ENCODE measurements around the gene LINGO4.
"Not testable (repeated sequence)": the region's sequence is repeated elsewhere in the genome, so short reads cannot be mapped to it uniquely, and the experiment has no call there.

The LINGO4 gene

GRCh38 chr1:151809985-151810556 is 4.9 kb upstream of the LINGO4 start:
- no peak for DNase-seq

GRCh38 chr1:151809290-151809984 is 4.2 kb upstream of the LINGO4 start:
- DNase-seq, result no peak

- DNase-seq, result no peak
These were observed 2.5 kb upstream of the LINGO4 start for GRCh38 chr1:151807766-151808165.

GRCh38 chr1:151807131-151807530 is 1.9 kb upstream of the LINGO4 start:
- no peak for DNase-seq

DNA sequence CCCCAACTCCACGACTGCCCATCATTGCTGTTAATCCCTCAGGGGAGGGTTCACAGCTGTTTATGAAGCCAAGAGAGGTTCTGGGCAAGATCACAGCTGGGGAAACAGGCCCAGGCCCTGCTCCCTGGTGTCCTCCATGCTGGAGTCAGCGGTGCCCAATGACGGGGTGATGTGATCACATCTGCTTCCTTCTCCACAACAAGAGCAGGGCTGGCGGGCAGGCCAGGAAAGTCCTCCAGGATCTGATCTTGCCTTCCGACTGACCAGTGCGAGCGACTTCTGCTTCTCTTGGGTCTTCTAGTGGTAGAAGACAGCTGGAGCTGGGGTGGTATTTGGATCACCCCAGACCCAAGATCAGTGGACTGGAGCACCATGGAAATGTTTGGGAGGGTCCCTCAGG is 951 bp upstream of the LINGO4 start:
- DNase-seq, result no peak

GRCh38 chr1:151803915-151804314 is 1.3 kb downstream of the LINGO4 start:
- DNase-seq, result no peak

DNA sequence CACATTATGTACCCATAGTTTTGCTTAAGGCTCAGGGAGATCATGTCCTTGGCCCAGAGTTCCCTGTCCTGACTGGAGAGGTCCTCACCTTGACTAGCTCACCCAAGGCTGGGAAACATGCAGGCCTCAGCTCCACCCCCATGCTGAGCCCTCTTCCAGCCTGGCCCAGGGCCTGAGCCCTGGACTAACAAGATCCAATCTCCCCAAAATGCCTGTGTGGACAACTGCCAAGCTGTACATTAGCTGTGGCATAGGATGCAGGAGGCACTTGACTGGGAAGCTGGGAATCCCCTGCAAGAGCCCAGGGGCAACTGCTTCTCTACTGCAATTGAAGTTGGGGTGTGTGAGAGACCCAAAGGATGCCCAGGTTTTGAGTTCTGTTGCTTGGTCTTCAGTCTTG is 2.1 kb downstream of the LINGO4 start:
- DNase-seq, result no peak

- DNase-seq, result no peak
These were observed 2.8 kb downstream of the LINGO4 start for GRCh38 chr1:151802372-151802771.

DNA sequence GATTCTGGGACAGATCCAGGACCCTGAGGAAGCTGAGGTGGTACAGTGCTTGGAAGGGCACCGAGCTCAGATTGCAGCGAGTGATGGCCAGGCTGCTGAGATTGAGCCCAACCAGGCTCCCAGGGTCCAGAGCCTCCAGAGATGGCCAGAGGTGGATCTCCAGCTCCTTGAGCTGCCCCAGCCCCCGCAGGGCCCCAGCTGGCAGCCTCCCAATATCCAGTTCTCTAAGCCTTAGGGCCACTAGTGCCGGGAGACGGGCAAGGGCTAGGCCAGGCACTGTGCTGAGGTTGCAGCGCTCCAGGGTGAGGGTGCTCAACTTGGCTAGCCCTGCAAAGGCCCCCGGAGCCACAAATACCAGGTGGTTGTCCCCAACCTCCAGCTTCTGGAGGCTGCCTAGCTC is 3.4 kb downstream of the LINGO4 start:
- no peak for DNase-seq

- no peak for DNase-seq
These were observed 3.9 kb downstream of the LINGO4 start for GRCh38 chr1:151801310-151801820.

GRCh38 chr1:151800830-151801229 is 4.4 kb downstream of the LINGO4 start:
- DNase-seq, result no peak

DNA sequence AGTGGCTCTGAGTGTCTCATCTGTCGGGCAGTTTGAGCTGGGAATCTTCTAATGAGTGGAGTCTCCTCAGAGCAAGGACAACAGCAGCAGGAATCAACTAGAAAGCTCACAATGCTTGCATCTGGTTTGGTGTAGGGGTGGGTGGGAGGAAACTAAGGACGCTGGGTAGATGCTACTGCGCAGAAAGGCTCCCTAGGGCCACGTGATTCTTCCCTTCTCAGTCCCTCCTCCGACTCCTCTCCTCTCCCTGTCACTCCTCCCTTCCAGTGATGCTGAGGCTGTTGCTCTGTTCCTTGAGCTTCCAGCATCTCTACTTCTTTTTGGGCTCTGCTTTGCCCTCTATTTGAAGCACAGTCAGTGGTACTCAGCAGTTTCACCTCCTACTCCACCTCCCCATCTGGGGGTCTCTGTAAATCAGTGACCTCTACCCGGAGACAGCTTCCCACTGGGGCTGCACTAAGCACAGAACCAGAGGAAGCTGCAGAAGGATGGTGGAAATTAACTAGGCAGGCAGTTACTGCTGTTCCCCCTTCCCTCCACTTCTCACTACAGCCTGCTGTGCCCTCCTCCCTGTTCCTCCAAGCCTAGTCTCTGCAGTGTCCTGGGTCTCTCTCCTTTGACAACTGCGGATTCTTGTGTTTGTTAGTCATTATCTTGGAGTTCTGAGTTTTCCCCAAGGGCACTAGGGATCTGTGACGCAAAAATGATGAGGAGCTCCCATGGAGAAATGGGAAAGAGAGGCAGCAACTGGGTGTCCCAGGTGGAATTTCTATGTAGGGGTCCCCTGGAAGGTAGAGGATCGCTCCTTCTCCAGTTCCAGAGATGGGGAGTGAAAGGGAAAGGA is 5.8 kb downstream of the LINGO4 start:
- DNase-seq, result no peak

DNA sequence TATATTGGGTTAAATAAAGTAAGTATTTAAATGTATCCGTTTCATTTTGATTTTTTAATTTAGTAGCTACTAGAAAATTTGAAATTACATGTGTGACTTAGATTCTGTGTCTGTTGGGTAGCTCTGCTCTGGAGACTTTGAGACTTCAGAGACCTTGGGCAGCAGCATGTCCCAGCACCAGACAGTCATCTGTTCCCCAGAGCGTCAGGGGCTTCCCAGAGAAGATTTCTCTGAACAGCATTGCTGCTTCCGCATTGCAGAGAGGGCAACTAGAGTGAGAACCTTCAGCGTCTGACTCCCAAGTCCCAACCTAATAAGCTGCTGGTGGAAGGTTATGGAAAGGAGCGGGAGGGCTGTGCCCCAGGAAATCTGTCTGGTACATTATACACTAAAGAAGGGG is 6.6 kb downstream of the LINGO4 start:
- no peak for DNase-seq

GRCh38 chr1:151790940-151791651 is 14.1 kb downstream of the LINGO4 start:
- DNase-seq, result peak; percentile 44

DNA sequence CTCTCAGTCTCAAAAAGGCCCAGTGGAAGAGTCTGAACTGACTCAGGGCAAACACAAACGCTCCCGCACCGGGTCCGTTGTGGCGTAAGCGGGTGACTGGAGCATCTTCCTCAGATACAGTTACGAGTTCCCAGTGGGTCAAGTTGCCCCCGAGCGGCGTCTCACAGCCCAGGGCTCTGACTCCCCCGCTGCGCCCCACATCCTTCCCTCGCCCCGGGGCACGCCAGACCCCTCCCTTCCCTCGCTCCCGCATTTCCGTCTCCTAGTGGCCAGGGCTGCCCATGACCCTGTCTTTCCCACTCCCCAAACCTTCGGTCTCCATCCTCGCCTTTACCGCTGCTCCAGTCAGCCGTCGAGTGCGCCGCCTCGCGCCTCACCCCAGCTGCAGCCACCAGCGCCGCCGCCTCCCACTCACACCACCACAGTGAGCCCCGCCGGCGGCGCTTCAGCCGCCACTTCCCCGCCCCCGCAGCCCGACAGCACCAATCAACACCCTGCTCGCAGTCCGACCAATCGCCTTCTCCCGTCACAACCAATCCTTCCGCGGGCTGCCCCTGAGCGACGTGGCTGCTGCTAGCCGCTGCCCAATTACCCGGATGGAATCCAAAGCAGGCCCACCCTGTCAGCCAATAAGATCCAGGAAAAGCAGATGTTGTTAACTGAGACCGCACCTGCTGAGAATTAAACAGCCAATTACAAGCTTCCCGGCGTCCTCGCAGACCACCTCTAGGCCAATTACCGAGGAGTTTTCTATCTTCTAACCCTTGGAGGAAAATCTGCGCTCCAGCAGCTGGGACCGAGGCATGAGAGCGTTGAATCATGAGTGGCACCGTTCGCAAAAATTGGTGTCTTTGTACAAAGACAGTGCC is 14.9 kb downstream of the LINGO4 start, which contains the start of gene TDRKH:
Gene TDRKH, minus strand, starts transcription at position 430 of the 869 bp plus-strand sequence. CDS start 7,478 bp downstream, outside the sequence.
- peak; percentile 98 for DNase-seq

- no peak for DNase-seq
These were observed 17.5 kb downstream of the LINGO4 start for GRCh38 chr1:151787689-151788088.

DNA sequence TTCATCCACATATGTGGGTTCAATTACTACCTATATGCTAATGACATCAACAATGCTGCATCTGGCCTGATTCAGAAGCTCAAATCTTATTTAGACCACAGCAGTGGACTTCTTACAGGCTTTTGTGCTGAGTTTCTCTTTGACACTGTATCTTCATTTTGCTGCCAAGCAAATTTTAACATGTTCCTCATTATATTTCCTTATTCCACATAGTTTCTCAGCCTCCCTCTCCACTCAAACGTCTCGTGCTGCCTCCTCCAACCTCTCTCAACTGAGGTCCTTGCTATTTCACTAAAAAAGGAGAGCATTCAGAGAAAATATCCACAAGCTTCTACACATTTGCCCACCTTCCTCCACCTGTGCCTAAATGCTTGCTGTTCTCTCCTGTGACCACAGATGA is 21.4 kb downstream of the LINGO4 start:
- DNase-seq, result no peak

DNA sequence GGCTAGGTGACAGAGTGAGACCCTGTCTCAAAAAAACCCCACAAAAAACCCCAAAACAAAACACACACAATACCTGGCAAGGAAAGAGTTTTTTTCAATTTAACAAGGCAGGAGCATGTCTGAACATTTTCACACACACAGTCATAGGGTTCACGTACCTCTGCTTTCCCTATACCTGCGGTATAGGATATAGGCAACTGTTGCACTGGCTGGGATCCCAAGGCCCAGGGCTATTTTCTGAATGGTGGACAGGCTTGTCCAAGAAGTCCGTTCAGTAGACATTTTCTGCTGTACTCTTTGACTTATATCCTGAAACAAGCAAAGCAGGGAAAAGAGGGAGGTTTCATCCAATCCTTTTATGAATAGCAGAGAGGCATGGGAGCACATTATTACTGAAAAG is 22.5 kb downstream of the LINGO4 start:
- DNase-seq, result no peak

DNA sequence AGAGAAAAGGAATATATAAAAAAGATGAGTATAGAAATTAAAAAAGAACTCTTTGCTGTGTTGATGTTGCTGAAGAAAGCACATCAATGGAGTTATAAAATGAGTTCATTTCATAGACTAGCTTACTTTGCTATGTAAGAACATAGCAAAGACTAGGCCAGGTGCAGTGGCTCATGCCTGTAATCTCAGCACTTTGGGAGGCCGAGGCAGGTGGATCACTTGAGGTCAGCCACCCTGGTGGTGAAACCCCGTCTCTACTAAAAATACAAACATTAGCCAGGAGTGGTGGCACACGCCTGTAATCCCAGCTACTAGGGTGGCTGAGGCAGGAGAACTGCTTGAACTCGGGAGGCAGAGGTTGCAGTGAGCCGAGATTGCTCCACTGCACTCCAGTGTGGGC is 23.2 kb downstream of the LINGO4 start:
- not testable (repeated sequence) for DNase-seq

DNA sequence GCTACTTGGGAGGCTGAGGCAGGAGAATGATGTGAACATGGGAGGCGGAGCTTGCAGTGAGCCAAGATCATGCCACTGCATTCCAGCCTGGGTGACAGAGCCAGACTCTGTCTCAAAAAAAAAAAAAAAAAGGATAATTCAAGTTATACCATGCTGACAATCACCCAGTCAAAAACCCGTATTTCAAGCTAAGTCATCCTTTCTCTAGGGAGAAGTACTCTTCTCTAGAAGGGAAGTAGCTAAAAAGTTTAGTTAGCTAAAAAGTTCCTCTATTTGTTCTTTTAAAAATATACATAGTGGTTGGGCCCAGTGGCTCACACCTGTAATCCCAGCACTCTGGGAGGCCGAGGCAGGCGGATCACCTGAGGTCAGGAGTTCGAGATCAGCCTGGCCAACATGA is 24.5 kb downstream of the LINGO4 start:
- DNase-seq, result not testable (repeated sequence)

DNA sequence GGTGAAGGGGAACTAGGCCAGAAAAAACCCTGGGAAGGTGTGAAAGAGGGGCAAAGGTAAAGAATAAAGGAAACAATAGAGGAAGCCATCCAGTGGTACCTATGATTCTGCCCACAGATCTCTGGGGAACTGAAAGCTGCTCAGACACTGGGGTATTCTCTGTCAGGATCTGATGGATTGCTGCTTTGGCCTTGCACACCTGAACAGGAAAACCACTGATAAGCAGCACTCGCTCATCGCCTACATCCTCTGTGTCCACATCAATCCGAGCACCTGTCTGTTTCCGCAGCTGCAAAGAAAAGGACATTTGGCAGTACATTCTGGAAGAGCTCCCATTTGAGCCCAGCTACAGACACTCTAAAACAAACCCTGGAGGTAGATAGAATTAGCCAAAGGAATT is 25.4 kb downstream of the LINGO4 start:
- no peak for DNase-seq

GRCh38 chr1:151777317-151777716 is 27.9 kb downstream of the LINGO4 start:
- DNase-seq, result no peak

All from stimulated activated CD8-positive, alpha-beta memory T cell treated with anti-CD3 and anti-CD28 coated beads, Interleukin-4, amount 100 ng/mL, for 48 hours (primary cell).